ENCODE results near the gene COL4A6. TPM values are rescaled to one million over a fixed set of nuclear protein-coding genes. Genes with fewer than 3 reads are reported as not detected.

COL4A6 gene
- total RNA-seq, 1 experiment from 2014 or later: 0.28 TPM

DNA sequence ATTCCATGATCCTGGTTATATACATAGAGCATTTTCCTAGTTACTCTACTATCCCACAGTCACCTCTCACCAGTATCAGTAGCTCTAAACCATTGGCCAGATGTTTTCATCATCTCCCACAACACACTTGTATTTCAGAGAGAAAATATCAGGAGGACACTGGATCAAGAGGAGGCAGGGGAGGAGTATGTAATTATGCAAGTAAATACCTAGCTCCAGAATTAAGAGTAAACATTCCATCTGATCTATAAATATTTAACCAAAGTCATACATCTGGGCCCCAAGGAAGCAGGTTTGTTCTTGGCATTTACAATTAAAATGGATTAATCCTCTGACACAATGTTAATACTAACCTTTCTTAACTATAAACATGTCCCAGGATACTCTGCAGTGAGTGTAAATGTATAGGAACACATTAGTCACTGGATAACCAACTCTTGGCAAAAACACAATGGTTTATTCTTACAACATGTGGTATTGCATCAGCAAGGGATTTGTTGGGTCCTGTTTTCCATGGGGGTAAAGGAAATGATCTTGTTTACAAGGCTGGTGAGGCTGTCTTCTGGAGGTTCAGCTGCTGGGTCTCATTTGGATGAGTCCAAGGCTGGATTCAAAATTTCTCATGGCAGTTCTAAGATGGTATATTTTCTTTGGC is 176.5 kb downstream of the COL4A6 start:
- Histone ChIP-seq H3K27ac (ENCODE audit: low read length) (no peak overlapping the region), H3K4me1 (ENCODE audit: control insufficient read depth, insufficient read depth, low read length) (no peaks in the 10 kb centered on the region), H3K4me3 (ENCODE audit: low read depth in 2 of 2, low read length in 2 of 2) (no peak overlapping the region), H3K27me3 (ENCODE audit: control insufficient read depth, insufficient read depth, low read length) (no peaks in the 10 kb centered on the region), H3K9me3 (ENCODE audit: control insufficient read depth, insufficient read depth, low read depth, low read length) (no peaks in the 10 kb centered on the region), H3K36me3 (ENCODE audit: control insufficient read depth, insufficient read depth, low read length) (no peaks in the 10 kb centered on the region)
- intact Hi-C loops (cut with micrococcal nuclease; ENCODE audit: unreplicated experiment) (no loop called here), in situ Hi-C loops (cut with HindIII; ENCODE audit: low pct_unique_long_range_greater_than_20kb, low sequenced_read_pairs) (no loop called here)
- DNase-seq (ENCODE audit: low read depth, low spot score) (no peak), ATAC-seq (no peak)
- TF ChIP-seq POLR2AphosphoS5 (IDR thresholded peaks at IDR 0.05; ENCODE audit: low read depth, low read length) (no peak), TCF7L2 (IDR thresholded peaks at IDR 0.05; ENCODE audit: low read depth, low read length) (no peak), SIN3A (IDR thresholded peaks at IDR 0.05; ENCODE audit: borderline replicate concordance, insufficient read depth, low read depth, low read length) (no peak)
- TF ChIP-seq, protein P1, sequence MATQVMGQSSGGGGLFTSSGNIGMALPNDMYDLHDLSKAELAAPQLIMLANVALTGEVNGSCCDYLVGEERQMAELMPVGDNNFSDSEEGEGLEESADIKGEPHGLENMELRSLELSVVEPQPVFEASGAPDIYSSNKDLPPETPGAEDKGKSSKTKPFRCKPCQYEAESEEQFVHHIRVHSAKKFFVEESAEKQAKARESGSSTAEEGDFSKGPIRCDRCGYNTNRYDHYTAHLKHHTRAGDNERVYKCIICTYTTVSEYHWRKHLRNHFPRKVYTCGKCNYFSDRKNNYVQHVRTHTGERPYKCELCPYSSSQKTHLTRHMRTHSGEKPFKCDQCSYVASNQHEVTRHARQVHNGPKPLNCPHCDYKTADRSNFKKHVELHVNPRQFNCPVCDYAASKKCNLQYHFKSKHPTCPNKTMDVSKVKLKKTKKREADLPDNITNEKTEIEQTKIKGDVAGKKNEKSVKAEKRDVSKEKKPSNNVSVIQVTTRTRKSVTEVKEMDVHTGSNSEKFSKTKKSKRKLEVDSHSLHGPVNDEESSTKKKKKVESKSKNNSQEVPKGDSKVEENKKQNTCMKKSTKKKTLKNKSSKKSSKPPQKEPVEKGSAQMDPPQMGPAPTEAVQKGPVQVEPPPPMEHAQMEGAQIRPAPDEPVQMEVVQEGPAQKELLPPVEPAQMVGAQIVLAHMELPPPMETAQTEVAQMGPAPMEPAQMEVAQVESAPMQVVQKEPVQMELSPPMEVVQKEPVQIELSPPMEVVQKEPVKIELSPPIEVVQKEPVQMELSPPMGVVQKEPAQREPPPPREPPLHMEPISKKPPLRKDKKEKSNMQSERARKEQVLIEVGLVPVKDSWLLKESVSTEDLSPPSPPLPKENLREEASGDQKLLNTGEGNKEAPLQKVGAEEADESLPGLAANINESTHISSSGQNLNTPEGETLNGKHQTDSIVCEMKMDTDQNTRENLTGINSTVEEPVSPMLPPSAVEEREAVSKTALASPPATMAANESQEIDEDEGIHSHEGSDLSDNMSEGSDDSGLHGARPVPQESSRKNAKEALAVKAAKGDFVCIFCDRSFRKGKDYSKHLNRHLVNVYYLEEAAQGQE (IDR thresholded peaks at IDR 0.05; ENCODE audit: insufficient read depth in 1 of 2, low read depth in 2 of 2, low read length in 1 of 2): no peak
- TF ChIP-seq, protein P2, sequence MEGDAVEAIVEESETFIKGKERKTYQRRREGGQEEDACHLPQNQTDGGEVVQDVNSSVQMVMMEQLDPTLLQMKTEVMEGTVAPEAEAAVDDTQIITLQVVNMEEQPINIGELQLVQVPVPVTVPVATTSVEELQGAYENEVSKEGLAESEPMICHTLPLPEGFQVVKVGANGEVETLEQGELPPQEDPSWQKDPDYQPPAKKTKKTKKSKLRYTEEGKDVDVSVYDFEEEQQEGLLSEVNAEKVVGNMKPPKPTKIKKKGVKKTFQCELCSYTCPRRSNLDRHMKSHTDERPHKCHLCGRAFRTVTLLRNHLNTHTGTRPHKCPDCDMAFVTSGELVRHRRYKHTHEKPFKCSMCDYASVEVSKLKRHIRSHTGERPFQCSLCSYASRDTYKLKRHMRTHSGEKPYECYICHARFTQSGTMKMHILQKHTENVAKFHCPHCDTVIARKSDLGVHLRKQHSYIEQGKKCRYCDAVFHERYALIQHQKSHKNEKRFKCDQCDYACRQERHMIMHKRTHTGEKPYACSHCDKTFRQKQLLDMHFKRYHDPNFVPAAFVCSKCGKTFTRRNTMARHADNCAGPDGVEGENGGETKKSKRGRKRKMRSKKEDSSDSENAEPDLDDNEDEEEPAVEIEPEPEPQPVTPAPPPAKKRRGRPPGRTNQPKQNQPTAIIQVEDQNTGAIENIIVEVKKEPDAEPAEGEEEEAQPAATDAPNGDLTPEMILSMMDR (IDR thresholded peaks at IDR 0.05): no peak
- no TSS peak for BruUV-seq (replicated peaks)
- ChIA-PET POLR2A (no interaction called here), CTCF (no interaction called here)

DNA sequence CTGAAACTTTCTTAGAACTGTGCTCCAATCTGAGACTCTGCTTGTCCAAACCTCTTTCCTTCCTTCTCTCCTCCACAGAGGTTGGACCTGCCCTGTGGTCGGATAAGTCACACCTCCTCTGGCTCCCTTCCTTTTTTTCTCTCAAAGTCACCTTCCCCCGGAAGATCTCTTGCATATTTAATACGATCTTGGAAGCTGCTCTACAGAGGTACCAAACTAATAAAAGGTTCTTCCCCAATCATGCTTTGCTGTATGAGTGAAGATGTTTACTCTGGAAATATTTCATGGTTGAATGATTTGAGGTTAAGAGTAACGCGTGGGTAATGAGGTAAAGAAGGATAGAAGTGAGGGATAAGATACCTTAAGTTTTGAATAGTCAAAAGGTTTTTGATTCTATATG is 180.7 kb downstream of the COL4A6 start:
- DNase-seq (ENCODE audit: low read depth, low spot score): no peak
- in situ Hi-C loops (cut with HindIII; ENCODE audit: low pct_unique_long_range_greater_than_20kb, low sequenced_read_pairs) (no loop called here), intact Hi-C loops (cut with micrococcal nuclease; ENCODE audit: unreplicated experiment) (no loop called here)
- BruUV-seq (replicated peaks): no TSS peak
- H3K4me3 ChIP-seq (ENCODE audit: low read depth in 2 of 2, low read length in 2 of 2): no peak overlapping the region
- H3K4me1 ChIP-seq (ENCODE audit: control insufficient read depth, insufficient read depth, low read length): no peaks in the 10 kb centered on the region
- H3K27me3 ChIP-seq (ENCODE audit: control insufficient read depth, insufficient read depth, low read length): no peaks in the 10 kb centered on the region
- no peak overlapping the region for H3K27ac ChIP-seq (ENCODE audit: low read length)
- POLR2A ChIA-PET: no interaction called here
- TF ChIP-seq, protein P2 (IDR thresholded peaks at IDR 0.05): no peak
- TF ChIP-seq TCF7L2 (IDR thresholded peaks at IDR 0.05; ENCODE audit: low read depth, low read length): no peak
- no peaks in the 10 kb centered on the region for H3K36me3 ChIP-seq (ENCODE audit: control insufficient read depth, insufficient read depth, low read length)
- ATAC-seq: no peak
- CTCF ChIA-PET: no interaction called here
- H3K9me3 ChIP-seq (ENCODE audit: control insufficient read depth, insufficient read depth, low read depth, low read length): no peaks in the 10 kb centered on the region
